HEK293 (cell line): ENCODE results near the gene ISCU.

ENCODE experiments used
- CTCF ChIA-PET: fragments of 350-600 bp; formaldehyde crosslinking; extraction: SDS; loops from one replicate; lab custom pipeline; 2021; ENCODE audit warnings: antibody characterized with exemption; lab: Yijun Ruan, JAX
- POLR2A ChIA-PET: fragments of 300-600 bp; formaldehyde crosslinking; extraction: SDS; loops from one replicate; lab custom pipeline; 2020; ENCODE audit warnings: antibody characterized with exemption, inconsistent platforms; lab: Yijun Ruan, JAX
- H3K27ac ChIP-seq: fragments of 200-500 bp; sonication (Bioruptor generic); 2 replicates; pipeline ENCODE4 v1.5.1; 2014; ENCODE audit warnings: low read depth, low read length, control low read depth, inconsistent platforms; ENCODE audit errors: extremely low read depth
- H3K36me3 ChIP-seq, 2 experiments: fragments of 200-500 bp in 1 of 2; sonication (Bioruptor generic) in 1 of 2; 1 replicate in 1 of 2; 2 replicates in 1 of 2; pipeline ENCODE4 v1.5.1; 2014 to 2017; ENCODE audit warnings: inconsistent platforms in 2 of 2, low read length in 2 of 2; ENCODE audit not compliant: control insufficient read depth in 2 of 2, insufficient read depth in 1 of 2
- H3K4me1 ChIP-seq: fragments of 200-500 bp; sonication (Bioruptor generic); 2 replicates; pipeline ENCODE4 v1.5.1; 2014; ENCODE audit warnings: mild to moderate bottlenecking, low read length, inconsistent platforms; ENCODE audit not compliant: control insufficient read depth, insufficient read depth
- H3K4me3 ChIP-seq: 2 replicates; pipeline ENCODE4 v1.5.1; 2011; ENCODE audit warnings: low read depth, mild to moderate bottlenecking, control low read depth, low read length, moderate library complexity
- H3K9me3 ChIP-seq: fragments of 200-500 bp; sonication (Bioruptor generic); 2 replicates; pipeline ENCODE4 v1.5.1; 2014; ENCODE audit warnings: low read depth, low read length, inconsistent platforms; ENCODE audit not compliant: control insufficient read depth, insufficient read depth
- EGR2 ChIP-seq: fragments of 450-650 bp; formaldehyde crosslinking; IDR thresholded peaks from 2 replicates; pipeline ENCODE4 v1.5.1; 2016; ENCODE audit warnings: low read depth, missing biosample characterization, missing genetic modification characterization
- GLIS1 ChIP-seq: fragments of 450-650 bp; formaldehyde crosslinking; IDR thresholded peaks from 2 replicates; pipeline ENCODE4 v1.5.1; 2016; ENCODE audit warnings: missing biosample characterization, missing genetic modification characterization
- KLF10 ChIP-seq: fragments of 450-650 bp; IDR thresholded peaks from 2 replicates; pipeline ENCODE4 v1.5.1; 2018; ENCODE audit warnings: missing biosample characterization, mild to moderate bottlenecking, missing genetic modification characterization
- KLF9 ChIP-seq: fragments of 450-650 bp; formaldehyde crosslinking; IDR thresholded peaks from 2 replicates; pipeline ENCODE4 v1.5.1; 2016; ENCODE audit warnings: missing biosample characterization, missing genetic modification characterization, low read depth
- OVOL3 ChIP-seq: fragments of 450-650 bp; formaldehyde crosslinking; IDR thresholded peaks from 2 replicates; pipeline ENCODE4 v1.5.1; 2016; ENCODE audit warnings: missing biosample characterization, missing genetic modification characterization
- SETDB1 ChIP-seq: IDR thresholded peaks from one replicate; pipeline ENCODE4 v1.6.1; 2017; ENCODE audit warnings: mild to moderate bottlenecking, low read length, moderate library complexity, mixed read lengths; ENCODE audit not compliant: insufficient read length
- SP7 ChIP-seq: fragments of 450-650 bp; formaldehyde crosslinking; IDR thresholded peaks from 2 replicates; pipeline ENCODE4 v1.5.1; 2016; ENCODE audit warnings: missing biosample characterization, missing genetic modification characterization
- ZFHX2 ChIP-seq: fragments of 450-650 bp; formaldehyde crosslinking; conservative IDR thresholded peaks from 2 replicates; pipeline ENCODE4 v1.5.1; 2016; ENCODE audit warnings: missing biosample characterization, missing genetic modification characterization
- ZFP41 ChIP-seq: fragments of 450-650 bp; formaldehyde crosslinking; IDR thresholded peaks from 2 replicates; pipeline ENCODE4 v1.5.1; 2016; ENCODE audit warnings: missing biosample characterization, missing genetic modification characterization, borderline replicate concordance
- ZIC2 ChIP-seq: fragments of 450-650 bp; formaldehyde crosslinking; IDR thresholded peaks from 2 replicates; pipeline ENCODE4 v1.5.1; 2016; ENCODE audit warnings: missing biosample characterization, missing genetic modification characterization
- ZNF112 ChIP-seq: fragments of 450-650 bp; formaldehyde crosslinking; IDR thresholded peaks from 2 replicates; pipeline ENCODE4 v1.5.0; 2017; ENCODE audit warnings: missing biosample characterization, missing genetic modification characterization
- ZNF510 ChIP-seq: fragments of 450-650 bp; formaldehyde crosslinking; IDR thresholded peaks from 2 replicates; pipeline ENCODE4 v1.5.1; 2018; ENCODE audit warnings: mild to moderate bottlenecking, missing genetic modification characterization, missing biosample characterization; ENCODE audit not compliant: insufficient replicate concordance
- ZNF555 ChIP-seq: fragments of 450-650 bp; formaldehyde crosslinking; conservative IDR thresholded peaks from 2 replicates; pipeline ENCODE4 v1.5.1; 2017; ENCODE audit warnings: missing biosample characterization, mild to moderate bottlenecking, missing genetic modification characterization, inconsistent platforms
- ZNF585B ChIP-seq: fragments of 450-650 bp; formaldehyde crosslinking; IDR thresholded peaks from 2 replicates; pipeline ENCODE4 v1.5.1; 2016; ENCODE audit warnings: missing biosample characterization, missing genetic modification characterization
- ZNF639 ChIP-seq: fragments of 450-650 bp; formaldehyde crosslinking; IDR thresholded peaks from 2 replicates; pipeline ENCODE4 v1.5.1; 2016; ENCODE audit warnings: missing biosample characterization, missing genetic modification characterization
- ZNF660 ChIP-seq: fragments of 450-650 bp; IDR thresholded peaks from 2 replicates; pipeline ENCODE4 v1.5.1; 2018; ENCODE audit warnings: missing biosample characterization, mild to moderate bottlenecking, missing genetic modification characterization
- TF ChIP-seq, protein P1 (sequence below): fragments of 450-650 bp; formaldehyde crosslinking; IDR thresholded peaks from 2 replicates; pipeline ENCODE4 v1.5.1; 2017; ENCODE audit warnings: missing biosample characterization, missing genetic modification characterization
- TF ChIP-seq, protein P2 (sequence below): fragments of 450-650 bp; formaldehyde crosslinking; IDR thresholded peaks from 2 replicates; pipeline ENCODE4; 2016; ENCODE audit warnings: missing biosample characterization, missing genetic modification characterization
- TF ChIP-seq, protein P3 (sequence below): IDR thresholded peaks from 2 replicates; pipeline ENCODE4 v1.6.1; 2011; ENCODE audit warnings: mild to moderate bottlenecking, low read depth, low read length, borderline replicate concordance
- TF ChIP-seq, protein P4 (sequence below): fragments of 450-650 bp; formaldehyde crosslinking; IDR thresholded peaks from 2 replicates; pipeline ENCODE4 v1.5.1; 2016; ENCODE audit warnings: missing biosample characterization, missing genetic modification characterization

The ISCU gene

GRCh38 chr12:108586306-108586705 lies 23.9 kb downstream of the ISCU start (continued):
- no peak for TF ChIP-seq ZNF639 (tag by site-specific recombination)

- no peaks in the 10 kb centered on the region for H3K9me3 ChIP-seq
- no peak for TF ChIP-seq ZFP41 (tag by site-specific recombination)
- TF ChIP-seq, protein P1, sequence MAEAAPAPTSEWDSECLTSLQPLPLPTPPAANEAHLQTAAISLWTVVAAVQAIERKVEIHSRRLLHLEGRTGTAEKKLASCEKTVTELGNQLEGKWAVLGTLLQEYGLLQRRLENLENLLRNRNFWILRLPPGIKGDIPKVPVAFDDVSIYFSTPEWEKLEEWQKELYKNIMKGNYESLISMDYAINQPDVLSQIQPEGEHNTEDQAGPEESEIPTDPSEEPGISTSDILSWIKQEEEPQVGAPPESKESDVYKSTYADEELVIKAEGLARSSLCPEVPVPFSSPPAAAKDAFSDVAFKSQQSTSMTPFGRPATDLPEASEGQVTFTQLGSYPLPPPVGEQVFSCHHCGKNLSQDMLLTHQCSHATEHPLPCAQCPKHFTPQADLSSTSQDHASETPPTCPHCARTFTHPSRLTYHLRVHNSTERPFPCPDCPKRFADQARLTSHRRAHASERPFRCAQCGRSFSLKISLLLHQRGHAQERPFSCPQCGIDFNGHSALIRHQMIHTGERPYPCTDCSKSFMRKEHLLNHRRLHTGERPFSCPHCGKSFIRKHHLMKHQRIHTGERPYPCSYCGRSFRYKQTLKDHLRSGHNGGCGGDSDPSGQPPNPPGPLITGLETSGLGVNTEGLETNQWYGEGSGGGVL = 0 out of 2 replicates have a peak, but pooled peaks have one; percentile 23
- CTCF ChIA-PET = interaction anchor here (0.6 kb wide), 1 partner anchor 34 kb away, joined by 3 read pairs; no protein-coding TSS in a partner anchor
- H3K27ac ChIP-seq = no peak overlapping the region
- H3K4me1 ChIP-seq = no peaks in the 10 kb centered on the region
- H3K36me3 ChIP-seq = no peaks in the 10 kb centered on the region
- POLR2A ChIA-PET = no interaction called here
- H3K4me3 ChIP-seq = no peak overlapping the region
Measured at GRCh38 chr12:108587826-108588225, 25.4 kb downstream of the ISCU start.

- Histone ChIP-seq H3K36me3 (no peaks in the 10 kb centered on the region), H3K9me3 (no peaks in the 10 kb centered on the region), H3K4me3 (no peak overlapping the region), H3K27ac (no peak overlapping the region)
- CTCF ChIA-PET = no interaction called here
- TF ChIP-seq EGR2 (tag by site-specific recombination) (0 out of 2 replicates have a peak, but pooled peaks have one; percentile 20), GLIS1 (no peak), ZIC2 (tag by site-specific recombination) (peak; percentile 93), ZFHX2 (tag by site-specific recombination) (peak; percentile 50), ZNF510 (no peak)
- TF ChIP-seq, all 188 proteins: peak for 3
- H3K4me1 ChIP-seq = no peaks in the 10 kb centered on the region
- POLR2A ChIA-PET = no interaction called here
Measured at GRCh38 chr12:108589028-108589839, 26.8 kb downstream of the ISCU start.

DNA sequence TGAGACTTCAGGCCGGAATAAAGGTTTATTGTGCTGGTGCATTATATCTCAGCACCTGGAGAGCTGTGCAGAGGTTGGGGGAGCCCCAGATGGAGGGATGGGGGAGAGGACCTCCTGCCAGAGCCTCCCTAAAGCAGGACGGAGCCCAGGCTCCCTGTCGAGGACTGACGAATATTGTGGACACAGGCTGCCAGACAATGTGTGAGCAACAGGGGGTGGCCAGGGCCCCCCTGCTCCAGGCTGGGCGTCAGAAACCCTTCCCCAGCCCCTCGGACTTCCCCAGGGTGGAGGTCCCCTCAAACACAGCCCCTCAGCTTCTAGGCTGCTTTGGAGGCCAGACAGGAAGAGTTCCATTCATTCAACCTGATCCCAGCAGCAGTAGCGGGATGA lies 27.4 kb downstream of the ISCU start:
- POLR2A ChIA-PET = no interaction called here
- H3K4me3 ChIP-seq = no peak overlapping the region
- CTCF ChIA-PET = interaction anchor here (0.7 kb wide), 1 partner anchor 28 kb away, joined by 3 read pairs; no protein-coding TSS in a partner anchor
- no peaks in the 10 kb centered on the region for H3K9me3 ChIP-seq
- no peak overlapping the region for H3K27ac ChIP-seq
- no peaks in the 10 kb centered on the region for H3K4me1 ChIP-seq
- no peaks in the 10 kb centered on the region for H3K36me3 ChIP-seq
- TF ChIP-seq KLF10 (tag by site-specific recombination) (no peak), ZNF660 (tag by site-specific recombination) (no peak), KLF9 (tag by site-specific recombination) (no peak), SETDB1 (no peak), OVOL3 (no peak), ZNF585B (tag by site-specific recombination) (no peak), SP7 (tag by site-specific recombination) (no peak), ZNF555 (tag by site-specific recombination) (no peak), ZNF112 (tag by site-specific recombination) (no peak)
- TF ChIP-seq, protein P2, sequence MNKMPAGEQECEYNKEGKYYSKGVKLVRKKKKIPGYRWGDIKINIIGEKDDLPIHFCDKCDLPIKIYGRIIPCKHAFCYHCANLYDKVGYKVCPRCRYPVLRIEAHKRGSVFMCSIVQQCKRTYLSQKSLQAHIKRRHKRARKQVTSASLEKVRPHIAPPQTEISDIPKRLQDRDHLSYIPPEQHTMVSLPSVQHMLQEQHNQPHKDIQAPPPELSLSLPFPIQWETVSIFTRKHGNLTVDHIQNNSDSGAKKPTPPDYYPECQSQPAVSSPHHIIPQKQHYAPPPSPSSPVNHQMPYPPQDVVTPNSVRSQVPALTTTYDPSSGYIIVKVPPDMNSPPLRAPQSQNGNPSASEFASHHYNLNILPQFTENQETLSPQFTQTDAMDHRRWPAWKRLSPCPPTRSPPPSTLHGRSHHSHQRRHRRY = no peak
- TF ChIP-seq, protein P3, sequence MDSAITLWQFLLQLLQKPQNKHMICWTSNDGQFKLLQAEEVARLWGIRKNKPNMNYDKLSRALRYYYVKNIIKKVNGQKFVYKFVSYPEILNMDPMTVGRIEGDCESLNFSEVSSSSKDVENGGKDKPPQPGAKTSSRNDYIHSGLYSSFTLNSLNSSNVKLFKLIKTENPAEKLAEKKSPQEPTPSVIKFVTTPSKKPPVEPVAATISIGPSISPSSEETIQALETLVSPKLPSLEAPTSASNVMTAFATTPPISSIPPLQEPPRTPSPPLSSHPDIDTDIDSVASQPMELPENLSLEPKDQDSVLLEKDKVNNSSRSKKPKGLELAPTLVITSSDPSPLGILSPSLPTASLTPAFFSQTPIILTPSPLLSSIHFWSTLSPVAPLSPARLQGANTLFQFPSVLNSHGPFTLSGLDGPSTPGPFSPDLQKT = no peak
- TF ChIP-seq, protein P4, sequence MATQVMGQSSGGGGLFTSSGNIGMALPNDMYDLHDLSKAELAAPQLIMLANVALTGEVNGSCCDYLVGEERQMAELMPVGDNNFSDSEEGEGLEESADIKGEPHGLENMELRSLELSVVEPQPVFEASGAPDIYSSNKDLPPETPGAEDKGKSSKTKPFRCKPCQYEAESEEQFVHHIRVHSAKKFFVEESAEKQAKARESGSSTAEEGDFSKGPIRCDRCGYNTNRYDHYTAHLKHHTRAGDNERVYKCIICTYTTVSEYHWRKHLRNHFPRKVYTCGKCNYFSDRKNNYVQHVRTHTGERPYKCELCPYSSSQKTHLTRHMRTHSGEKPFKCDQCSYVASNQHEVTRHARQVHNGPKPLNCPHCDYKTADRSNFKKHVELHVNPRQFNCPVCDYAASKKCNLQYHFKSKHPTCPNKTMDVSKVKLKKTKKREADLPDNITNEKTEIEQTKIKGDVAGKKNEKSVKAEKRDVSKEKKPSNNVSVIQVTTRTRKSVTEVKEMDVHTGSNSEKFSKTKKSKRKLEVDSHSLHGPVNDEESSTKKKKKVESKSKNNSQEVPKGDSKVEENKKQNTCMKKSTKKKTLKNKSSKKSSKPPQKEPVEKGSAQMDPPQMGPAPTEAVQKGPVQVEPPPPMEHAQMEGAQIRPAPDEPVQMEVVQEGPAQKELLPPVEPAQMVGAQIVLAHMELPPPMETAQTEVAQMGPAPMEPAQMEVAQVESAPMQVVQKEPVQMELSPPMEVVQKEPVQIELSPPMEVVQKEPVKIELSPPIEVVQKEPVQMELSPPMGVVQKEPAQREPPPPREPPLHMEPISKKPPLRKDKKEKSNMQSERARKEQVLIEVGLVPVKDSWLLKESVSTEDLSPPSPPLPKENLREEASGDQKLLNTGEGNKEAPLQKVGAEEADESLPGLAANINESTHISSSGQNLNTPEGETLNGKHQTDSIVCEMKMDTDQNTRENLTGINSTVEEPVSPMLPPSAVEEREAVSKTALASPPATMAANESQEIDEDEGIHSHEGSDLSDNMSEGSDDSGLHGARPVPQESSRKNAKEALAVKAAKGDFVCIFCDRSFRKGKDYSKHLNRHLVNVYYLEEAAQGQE (tag by site-specific recombination) = no peak
